IPS-18a (cell line): Measurements from ENCODE around the gene PLEKHD1.
"Not testable (repeated sequence)": the region's sequence is repeated elsewhere in the genome, so short reads cannot be mapped to it uniquely, and the experiment has no call there.

ENCODE experiments used
- H3K27ac ChIP-seq: one replicate; pipeline ENCODE4 v1.5.1; 2013; ENCODE audit warnings: low read length
- H3K27me3 ChIP-seq: one replicate; pipeline ENCODE4 v1.6.1; 2013; ENCODE audit warnings: mild to moderate bottlenecking, low read length; ENCODE audit not compliant: control insufficient read depth, insufficient read depth
- H3K36me3 ChIP-seq: one replicate; pipeline ENCODE4 v1.6.1; 2013; ENCODE audit warnings: low read depth, low read length; ENCODE audit not compliant: control insufficient read depth
- H3K4me1 ChIP-seq: one replicate; pipeline ENCODE4 v1.6.1; 2013; ENCODE audit warnings: low read depth, low read length; ENCODE audit not compliant: control insufficient read depth
- H3K4me3 ChIP-seq: one replicate; pipeline ENCODE4 v1.5.1; 2013; ENCODE audit warnings: low read length
- H3K9ac ChIP-seq: one replicate; pipeline ENCODE4 v1.6.1; 2013; ENCODE audit warnings: mild to moderate bottlenecking, low read length, moderate library complexity
- H3K9me3 ChIP-seq: one replicate; pipeline ENCODE4 v1.6.1; 2013; ENCODE audit warnings: low read depth, low read length; ENCODE audit not compliant: control insufficient read depth

PLEKHD1 gene

GRCh38 chr14:69483765-69484443, 624 bp upstream of the PLEKHD1 start:
- H3K27ac ChIP-seq: no peak overlapping the region

GRCh38 chr14:69485315-69485660, 760 bp downstream of the PLEKHD1 start:
- H3K27me3 ChIP-seq: peaks cover 60% of the 10 kb centered on the region
- no peaks in the 10 kb centered on the region for H3K36me3 ChIP-seq
- H3K9me3 ChIP-seq: no peaks in the 10 kb centered on the region
- H3K4me1 ChIP-seq: no peaks in the 10 kb centered on the region
- no peak overlapping the region for H3K27ac ChIP-seq
- H3K9ac ChIP-seq: no peak overlapping the region
- peak overlapping the region; percentile 64 for H3K4me3 ChIP-seq

More at GRCh38 chr14:69483765-69484443, 624 bp upstream of the PLEKHD1 start:
- Histone ChIP-seq H3K9me3 (no peaks in the 10 kb centered on the region), H3K4me1 (no peaks in the 10 kb centered on the region), H3K27me3 (peaks cover 60% of the 10 kb centered on the region), H3K36me3 (no peaks in the 10 kb centered on the region), H3K9ac (no peak overlapping the region), H3K4me3 (peak overlapping the region; percentile 64)

GRCh38 chr14:69485701-69486100, 1.2 kb downstream of the PLEKHD1 start:
- H3K27ac ChIP-seq: no peak overlapping the region
- no peaks in the 10 kb centered on the region for H3K36me3 ChIP-seq
- H3K9ac ChIP-seq: no peak overlapping the region
- no peak overlapping the region for H3K4me3 ChIP-seq
- peaks cover 60% of the 10 kb centered on the region for H3K27me3 ChIP-seq
- H3K9me3 ChIP-seq: no peaks in the 10 kb centered on the region
- no peaks in the 10 kb centered on the region for H3K4me1 ChIP-seq

- no peak overlapping the region for H3K4me3 ChIP-seq
- H3K27ac ChIP-seq: no peak overlapping the region
- H3K9me3 ChIP-seq: no peaks in the 10 kb centered on the region
- no peak overlapping the region for H3K9ac ChIP-seq
- no peaks in the 10 kb centered on the region for H3K4me1 ChIP-seq
- H3K36me3 ChIP-seq: no peaks in the 10 kb centered on the region
- peaks cover 49% of the 10 kb centered on the region for H3K27me3 ChIP-seq
These were observed 2.7 kb downstream of the PLEKHD1 start for GRCh38 chr14:69487226-69487625.

GRCh38 chr14:69487771-69488170, 3.2 kb downstream of the PLEKHD1 start:
- Histone ChIP-seq H3K4me3 (no peak overlapping the region), H3K4me1 (no peaks in the 10 kb centered on the region), H3K27ac (no peak overlapping the region), H3K9ac (no peak overlapping the region), H3K27me3 (peaks cover 44% of the 10 kb centered on the region), H3K36me3 (no peaks in the 10 kb centered on the region), H3K9me3 (no peaks in the 10 kb centered on the region)

GRCh38 chr14:69489495-69489894, 5.0 kb downstream of the PLEKHD1 start:
- no peak overlapping the region for H3K27ac ChIP-seq
- no peaks in the 10 kb centered on the region for H3K9me3 ChIP-seq
- no peak overlapping the region for H3K4me3 ChIP-seq
- no peaks in the 10 kb centered on the region for H3K4me1 ChIP-seq
- H3K36me3 ChIP-seq: no peaks in the 10 kb centered on the region
- H3K9ac ChIP-seq: no peak overlapping the region
- H3K27me3 ChIP-seq: peaks cover 27% of the 10 kb centered on the region

- Histone ChIP-seq H3K4me1 (no peaks in the 10 kb centered on the region), H3K9me3 (no peaks in the 10 kb centered on the region), H3K27ac (no peak overlapping the region), H3K9ac (no peak overlapping the region), H3K27me3 (peaks cover 18% of the 10 kb centered on the region), H3K4me3 (no peak overlapping the region), H3K36me3 (no peaks in the 10 kb centered on the region)
These were observed 5.8 kb downstream of the PLEKHD1 start for GRCh38 chr14:69490219-69490918.

GRCh38 chr14:69491193-69491592, 6.7 kb downstream of the PLEKHD1 start:
- Histone ChIP-seq H3K27me3 (peaks cover 10% of the 10 kb centered on the region), H3K36me3 (no peaks in the 10 kb centered on the region), H3K4me3 (no peak overlapping the region), H3K9ac (no peak overlapping the region), H3K9me3 (no peaks in the 10 kb centered on the region), H3K4me1 (no peaks in the 10 kb centered on the region), H3K27ac (no peak overlapping the region)

- H3K36me3 ChIP-seq: no peaks in the 10 kb centered on the region
- no peak overlapping the region for H3K4me3 ChIP-seq
- H3K27me3 ChIP-seq: no peaks in the 10 kb centered on the region
- H3K9ac ChIP-seq: no peak overlapping the region
- no peaks in the 10 kb centered on the region for H3K9me3 ChIP-seq
- H3K4me1 ChIP-seq: no peaks in the 10 kb centered on the region
- no peak overlapping the region for H3K27ac ChIP-seq
These were observed 8.5 kb downstream of the PLEKHD1 start for GRCh38 chr14:69493038-69493437.

GRCh38 chr14:69493791-69494190, 9.3 kb downstream of the PLEKHD1 start:
- Histone ChIP-seq H3K9ac (no peak overlapping the region), H3K27me3 (no peaks in the 10 kb centered on the region), H3K9me3 (no peaks in the 10 kb centered on the region), H3K27ac (no peak overlapping the region), H3K4me1 (no peaks in the 10 kb centered on the region), H3K36me3 (no peaks in the 10 kb centered on the region), H3K4me3 (no peak overlapping the region)

- no peaks in the 10 kb centered on the region for H3K27me3 ChIP-seq
- H3K36me3 ChIP-seq: no peaks in the 10 kb centered on the region
- H3K9ac ChIP-seq: no peak overlapping the region
- H3K4me1 ChIP-seq: no peaks in the 10 kb centered on the region
- no peak overlapping the region for H3K27ac ChIP-seq
- no peaks in the 10 kb centered on the region for H3K9me3 ChIP-seq
- no peak overlapping the region for H3K4me3 ChIP-seq
These were observed 10.9 kb downstream of the PLEKHD1 start for GRCh38 chr14:69495341-69495921.

- H3K36me3 ChIP-seq, H3K9me3 ChIP-seq, H3K27ac ChIP-seq, H3K4me3 ChIP-seq, H3K4me1 ChIP-seq, H3K9ac ChIP-seq, H3K27me3 ChIP-seq: not testable (repeated sequence)
These were observed 13.3 kb downstream of the PLEKHD1 start for GRCh38 chr14:69497866-69498265.
